Amniotic epithelial cell (primary cell): ENCODE measurements around the gene PTPN1.
"Not testable (repeated sequence)": the region's sequence is repeated elsewhere in the genome, so short reads cannot be mapped to it uniquely, and the experiment has no call there.

Experiments
- DNase-seq: peaks from one replicate; pipeline ENCODE4 v3.0.0-alpha.2; 2010; ENCODE audit warnings: low read depth

Gene PTPN1

DNA sequence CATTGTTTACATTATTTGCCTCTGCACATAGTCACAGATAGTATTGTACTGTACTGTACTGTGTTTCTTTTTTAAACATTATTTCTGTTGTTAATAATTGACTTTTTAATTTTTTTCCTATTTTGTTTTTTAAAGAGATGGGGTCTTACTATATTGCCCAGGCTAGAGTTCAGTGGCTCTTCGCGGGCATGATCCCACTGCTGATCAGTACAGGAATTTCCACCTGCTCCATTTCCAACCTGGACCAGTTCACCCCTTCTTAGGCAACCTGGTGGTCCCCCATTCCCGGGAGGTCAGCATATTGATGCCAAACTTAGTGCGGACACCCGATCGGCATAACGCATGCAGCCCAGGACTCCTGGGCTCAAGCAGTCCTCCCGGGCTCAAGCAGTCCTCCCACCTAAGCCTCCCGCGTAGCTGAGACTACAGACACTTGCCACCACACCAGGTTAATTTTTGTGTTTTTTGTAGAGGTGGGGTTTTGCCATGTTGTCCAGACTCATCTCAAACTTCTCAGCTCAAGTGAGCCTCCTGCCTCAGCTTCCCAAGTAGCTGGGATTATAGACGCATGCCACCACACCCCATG, 47.5 kb downstream of the PTPN1 start:
- DNase-seq, result no peak

DNA sequence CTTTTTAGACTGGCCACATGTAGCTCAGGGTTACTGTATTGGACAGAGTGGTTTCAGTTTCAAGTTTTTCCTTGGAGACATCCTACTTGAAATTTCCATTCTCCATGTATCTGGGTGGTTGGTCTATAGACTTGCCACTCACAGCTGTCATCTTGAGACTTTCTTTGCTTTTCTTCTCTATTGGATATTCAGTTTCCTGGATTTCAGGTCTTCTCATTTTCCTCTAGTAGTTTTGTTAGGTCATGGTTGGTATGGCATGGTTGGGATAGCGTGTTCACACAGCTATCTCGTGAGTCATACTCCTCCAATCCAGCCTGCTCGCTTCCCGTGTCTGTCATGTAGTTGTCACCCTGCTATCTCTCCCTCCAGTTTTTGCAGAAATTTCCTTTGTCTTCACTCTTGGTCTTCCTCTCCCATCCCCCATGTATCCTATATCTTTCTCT, 48.3 kb downstream of the PTPN1 start:
- DNase-seq, result peak; percentile 82

DNA sequence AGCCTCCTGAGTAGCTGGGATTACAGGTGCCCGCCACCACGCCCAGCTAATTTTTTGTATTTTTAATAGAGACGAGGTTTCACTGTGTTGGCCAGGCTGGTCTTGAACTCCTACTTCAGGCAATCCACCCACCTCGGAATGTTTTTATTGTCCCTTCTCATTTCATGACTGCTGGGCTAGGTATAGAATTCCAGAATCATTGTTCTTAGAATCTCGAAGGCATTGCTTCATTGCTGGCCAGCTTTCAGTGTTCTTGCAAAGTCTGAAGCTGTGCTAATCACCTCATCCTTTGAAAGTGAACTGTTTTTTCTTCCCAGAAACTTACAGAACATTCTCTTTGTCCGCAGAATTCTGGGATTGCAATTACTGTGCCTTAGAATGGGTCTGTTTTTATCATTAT, 49.0 kb downstream of the PTPN1 start:
- no peak for DNase-seq

DNA sequence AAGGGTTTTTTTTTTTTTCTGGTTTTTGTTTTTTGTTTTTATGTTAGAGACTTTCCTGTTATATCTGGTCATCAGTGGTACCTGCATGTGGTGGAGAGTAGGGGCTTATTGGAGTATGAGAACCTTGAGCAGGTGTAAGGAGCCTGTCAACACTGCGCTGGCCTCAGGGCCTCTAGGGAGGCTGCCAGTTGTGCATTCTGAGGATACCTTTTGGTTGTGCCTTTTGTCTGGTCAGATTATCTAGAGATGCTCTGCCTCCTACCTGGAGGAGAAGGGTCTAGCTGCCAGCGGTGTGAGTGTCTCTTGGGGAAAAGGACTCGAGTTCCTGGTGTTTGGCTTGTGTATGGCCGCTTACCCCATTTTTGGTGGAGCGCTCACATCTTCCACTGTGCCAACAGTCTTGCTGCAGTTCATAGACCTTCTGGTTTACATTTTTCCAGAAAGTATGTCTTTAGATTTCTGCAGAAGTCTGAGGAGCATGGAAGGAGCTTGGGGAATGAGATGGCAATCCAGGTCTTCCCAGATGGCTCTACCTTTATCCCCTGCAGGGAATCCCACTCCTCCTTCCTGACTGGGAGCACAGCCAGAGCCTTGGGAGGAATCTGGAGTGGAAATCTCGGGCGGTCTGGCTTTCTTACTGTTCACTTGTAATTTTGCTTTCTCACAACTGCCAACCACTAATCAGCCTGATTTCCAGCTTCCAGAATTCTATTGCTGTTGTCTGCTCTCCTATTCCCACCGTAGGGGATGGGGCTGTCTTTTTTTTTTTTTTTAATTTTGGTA, 49.9 kb downstream of the PTPN1 start:
- no peak for DNase-seq

DNA sequence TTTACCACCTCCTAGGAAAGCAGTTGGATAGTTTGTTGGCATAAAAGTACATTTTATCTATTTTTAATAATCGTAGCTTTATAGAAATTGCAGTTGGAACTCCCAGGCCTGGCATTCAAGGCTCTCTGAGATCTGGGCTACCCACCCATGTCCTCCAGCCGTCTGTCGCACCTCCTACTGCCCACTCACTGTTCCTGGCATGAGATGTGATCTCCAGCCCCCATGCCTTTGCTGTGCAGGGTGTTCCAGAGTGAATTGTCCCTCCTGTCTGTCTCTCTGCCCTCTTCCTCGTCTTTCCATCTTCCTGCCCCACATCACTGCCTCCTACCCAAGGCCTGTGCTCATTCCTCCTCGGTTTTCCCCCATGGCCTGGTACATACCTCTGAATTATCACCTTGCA, 50.7 kb downstream of the PTPN1 start:
- no peak for DNase-seq

DNA sequence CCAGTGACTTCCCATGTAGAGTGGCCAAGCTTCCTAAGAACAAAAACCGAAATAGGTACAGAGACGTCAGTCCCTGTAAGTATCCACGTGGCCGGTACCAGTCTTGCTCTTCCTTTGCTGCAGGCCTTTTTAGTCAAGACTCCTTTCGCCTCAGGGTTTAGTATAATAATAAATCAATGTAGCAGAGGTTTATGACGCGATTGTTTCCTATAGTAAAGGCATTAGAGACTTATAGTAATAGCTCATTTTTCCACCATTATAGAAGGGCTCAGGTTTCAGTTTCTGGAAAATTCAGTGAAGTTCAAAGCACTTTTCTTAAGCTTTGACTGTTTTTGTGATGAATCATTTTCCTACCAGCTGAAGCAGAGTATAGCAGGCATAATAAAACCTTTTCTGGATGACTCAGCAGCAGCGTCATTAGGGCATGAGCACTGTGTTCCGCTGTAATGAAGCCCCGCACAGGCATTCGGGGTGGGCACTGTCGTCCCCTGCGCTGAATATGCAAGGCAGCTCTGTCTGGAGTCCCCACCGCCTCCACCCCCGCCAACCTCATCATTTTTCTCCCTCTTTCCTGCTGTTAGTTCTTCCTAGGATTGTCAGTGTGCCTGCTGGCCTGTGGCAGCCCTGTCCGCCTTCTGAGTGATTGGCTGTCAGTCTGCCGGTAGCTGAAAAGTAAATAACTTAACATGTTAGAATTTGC, 51.3 kb downstream of the PTPN1 start:
- peak; percentile 95 for DNase-seq

DNA sequence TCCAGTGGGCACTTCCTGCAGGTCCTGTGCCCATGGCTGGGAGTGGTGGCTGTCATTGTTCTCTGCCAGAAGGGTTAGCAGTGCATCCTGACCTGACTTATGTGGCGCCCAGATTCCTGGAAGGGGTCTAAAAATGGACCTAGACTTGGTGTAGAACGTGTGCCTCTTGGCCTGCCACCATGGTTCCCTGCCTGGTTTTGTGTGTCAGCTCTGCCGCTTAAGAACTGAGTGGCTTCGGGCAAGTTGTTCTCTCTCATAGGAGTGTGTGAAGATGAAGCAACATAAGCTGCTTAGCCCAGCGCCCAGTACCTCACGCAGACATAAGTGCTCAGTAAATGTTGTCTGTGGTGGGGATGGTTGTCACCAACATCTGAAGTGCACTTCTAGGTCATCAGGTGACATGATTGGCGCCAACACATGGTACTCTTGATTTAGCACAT, 52.1 kb downstream of the PTPN1 start:
- DNase-seq, result no peak

DNA sequence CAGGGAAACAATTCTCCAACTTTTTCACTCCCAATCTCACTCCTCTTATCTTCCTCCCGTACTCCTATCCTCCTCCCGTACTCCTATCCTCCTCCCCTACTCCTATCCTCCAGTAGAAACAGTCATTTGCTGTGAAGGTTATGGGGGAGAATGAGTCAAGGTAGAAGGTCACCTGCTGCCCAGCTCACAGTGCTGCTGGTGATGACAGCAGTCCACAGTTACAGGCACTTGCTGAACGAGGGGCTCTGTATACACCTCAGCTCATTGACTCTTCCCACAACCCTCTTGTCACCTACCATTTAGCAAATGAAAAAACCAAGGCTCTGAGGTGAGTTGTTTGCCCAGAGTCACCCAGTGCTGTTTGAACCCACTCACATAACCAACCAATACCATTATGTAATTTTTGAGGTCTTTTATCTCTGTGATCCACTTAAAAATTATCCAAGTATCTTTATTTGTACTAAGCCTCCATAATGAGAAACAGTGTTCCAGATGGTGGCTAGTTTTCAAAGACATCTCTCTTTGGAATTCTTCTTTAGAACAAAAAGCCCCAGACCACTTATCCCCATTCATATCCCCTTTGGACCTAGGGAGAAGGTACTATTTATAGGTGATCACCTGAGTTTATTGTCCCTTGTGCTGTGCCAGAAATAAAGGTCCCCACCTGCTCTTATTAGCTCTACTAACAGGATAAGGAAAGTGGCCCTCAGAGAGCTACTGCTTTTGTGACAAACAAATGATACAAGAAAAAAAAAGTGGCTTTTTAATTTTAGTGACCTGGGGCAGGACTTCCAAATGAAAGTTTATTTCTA, 53.2 kb downstream of the PTPN1 start:
- no peak for DNase-seq

DNA sequence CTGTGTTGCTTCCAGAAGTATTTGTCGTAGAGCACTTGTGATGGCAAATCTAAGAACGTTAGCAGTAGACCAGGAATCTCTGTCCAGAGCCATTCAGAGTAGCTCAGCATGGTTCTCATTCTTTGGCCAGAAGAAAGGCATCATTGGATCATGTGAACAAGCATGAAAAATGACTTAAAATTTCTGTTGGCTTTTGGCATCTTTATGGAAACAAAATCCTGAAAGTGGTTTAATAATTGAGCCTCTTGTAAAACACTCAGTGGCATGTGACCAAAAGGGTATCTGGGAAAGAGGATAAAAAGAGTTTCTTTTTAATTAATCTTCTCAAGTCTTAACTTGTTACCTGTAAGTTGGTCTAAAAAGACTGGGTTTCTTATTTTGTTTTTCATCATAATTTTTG, 55.2 kb downstream of the PTPN1 start:
- DNase-seq, result no peak

DNA sequence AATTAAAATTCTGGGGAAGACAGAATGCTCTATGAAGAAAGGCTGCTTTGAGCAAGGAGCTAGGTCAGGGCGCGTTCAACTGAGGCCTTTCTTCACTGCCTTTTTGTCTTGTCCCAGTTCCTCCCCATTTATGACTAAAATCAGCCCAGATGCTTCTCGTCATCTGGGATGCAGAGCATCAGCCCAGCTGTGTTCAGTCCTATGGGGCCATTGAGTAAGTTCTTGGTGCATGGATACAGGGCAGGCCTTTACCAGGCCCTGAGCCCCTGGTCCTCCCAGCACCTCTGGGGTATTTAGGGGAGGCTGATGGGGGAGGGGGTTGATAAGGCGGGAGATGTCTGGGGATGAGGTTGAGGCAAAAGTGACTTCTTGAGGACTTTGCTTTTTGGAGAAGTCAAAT, 55.7 kb downstream of the PTPN1 start:
- no peak for DNase-seq

DNA sequence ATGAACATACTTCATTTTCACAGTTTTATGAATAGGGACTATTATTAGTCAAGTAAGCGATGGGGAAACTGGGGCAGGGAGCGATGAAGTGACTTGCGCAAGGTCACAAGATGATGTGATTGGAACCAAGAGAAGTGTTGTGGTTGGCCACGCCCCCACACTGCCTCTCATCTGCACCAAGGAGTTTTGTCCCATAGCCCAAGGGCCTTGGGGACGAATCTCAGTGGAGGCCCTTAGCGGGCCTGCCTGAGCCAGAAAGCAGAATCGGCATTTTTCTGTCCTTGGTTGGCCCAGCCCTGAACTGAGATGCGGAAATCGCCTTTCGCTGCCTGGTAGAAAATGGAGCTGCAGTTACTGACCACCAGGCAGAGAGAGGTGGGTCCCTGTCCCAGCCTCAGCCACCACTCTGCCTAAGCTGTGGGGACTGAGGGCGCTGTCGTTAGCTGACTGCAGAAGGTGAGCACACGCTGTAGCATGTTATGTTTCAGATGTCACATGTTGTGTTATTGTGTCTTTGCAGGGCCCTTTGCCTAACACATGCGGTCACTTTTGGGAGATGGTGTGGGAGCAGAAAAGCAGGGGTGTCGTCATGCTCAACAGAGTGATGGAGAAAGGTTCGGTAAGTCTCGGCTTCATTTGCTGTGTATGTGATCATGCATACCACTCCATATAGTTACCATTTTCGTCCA, 57.8 kb downstream of the PTPN1 start:
- no peak for DNase-seq

DNA sequence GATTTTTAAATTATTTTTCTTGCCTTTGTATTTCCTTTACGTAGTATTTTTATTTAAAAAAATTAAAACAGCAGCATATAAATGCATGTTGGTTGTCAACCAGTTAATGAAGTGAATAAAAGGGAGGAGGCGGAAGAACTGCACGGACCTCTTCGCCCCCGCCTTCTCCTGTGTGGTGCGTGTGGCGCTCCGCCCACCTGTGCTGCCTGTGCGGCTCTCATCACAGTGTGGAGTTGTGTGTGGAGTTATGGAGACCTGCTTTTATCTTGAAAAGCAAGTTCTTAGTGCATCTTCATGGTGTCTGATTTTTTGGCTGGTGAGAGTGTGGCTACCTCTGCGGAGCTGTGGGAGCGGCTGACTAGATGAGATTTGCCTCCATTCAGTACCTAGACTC, 58.4 kb downstream of the PTPN1 start:
- DNase-seq, result no peak

DNA sequence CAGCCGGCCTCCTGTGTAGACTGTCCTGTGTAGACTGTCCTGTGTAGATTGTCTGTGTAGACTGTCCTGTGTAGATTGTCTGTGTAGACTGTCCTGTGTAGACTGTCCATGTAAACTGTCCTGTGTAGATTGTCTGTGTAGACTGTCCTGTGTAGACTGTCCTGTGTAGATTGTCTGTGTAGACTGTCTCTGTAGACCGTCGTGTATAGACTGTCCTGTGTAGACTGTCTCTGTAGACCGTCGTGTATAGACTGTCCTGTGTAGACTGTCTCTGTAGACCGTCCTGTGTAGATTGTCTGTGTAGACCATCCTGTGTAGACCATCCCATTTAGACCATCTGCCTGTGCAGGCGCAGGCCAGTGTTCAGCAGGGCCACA, 59.3 kb downstream of the PTPN1 start:
- not testable (repeated sequence) for DNase-seq

DNA sequence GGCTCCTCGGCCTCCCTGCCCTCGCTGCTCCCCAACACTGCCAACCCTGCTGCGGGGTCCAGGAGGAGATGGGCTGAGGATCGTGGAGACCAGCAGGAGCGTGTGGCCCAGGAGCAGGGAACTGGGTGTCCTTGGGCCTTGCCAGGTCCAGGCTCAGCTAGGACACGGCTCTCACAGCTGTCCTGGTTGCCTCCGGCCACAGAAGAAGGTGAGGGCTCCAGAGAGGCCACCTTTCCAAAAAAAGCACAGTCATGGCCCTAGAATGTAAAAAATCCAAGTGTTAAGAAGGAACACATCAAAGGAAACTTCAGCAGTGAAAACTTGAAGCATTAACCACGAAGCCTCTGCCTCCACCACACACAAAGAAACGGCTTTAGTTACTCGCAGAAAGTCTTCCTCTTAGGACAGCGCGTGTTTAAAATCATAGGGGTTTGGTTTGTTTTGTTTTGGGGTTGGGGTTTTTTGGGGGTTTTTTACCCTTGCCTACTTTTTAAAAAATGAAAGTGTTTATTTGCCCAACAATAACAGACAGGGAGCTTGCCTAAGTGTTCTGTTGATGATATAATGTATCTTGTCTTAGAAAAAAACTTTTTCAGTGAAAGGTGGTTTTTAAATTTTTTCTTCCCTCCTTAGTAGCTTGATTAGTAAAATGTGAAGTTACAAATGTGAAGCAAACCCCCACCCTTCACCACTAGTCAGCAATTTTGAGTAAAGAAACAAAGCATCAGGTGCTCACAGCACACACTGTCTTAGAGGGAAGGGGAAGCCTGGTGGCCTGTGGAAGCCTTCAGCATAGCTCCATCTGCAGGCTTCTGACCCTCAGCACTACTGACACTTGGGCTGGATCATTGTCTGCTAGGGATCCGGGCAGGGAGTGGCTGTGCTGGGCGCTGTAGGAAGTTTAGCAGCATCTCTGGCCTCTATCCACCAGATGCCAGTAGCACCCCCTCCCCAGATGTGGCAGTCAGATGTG, 60.0 kb downstream of the PTPN1 start:
- DNase-seq, result peak; percentile 63

DNA sequence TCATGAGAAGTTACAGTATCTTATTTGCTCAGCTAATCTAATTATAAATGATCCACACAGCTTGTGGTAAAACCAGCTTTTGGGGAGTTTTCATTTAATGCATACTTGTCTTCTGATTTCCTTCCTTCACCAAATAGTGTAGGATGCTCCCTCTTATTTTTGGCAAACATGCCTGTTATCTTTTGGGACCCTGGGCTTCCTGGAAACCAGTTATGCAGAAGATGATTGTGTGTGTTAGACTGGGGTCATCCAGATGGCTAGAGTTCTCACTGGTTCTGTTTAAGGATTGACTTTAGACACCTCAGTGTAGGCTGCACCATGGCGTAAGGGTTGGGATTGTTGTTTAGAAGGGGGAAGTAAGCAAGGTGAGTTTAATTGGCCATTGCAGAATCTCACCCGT, 61.3 kb downstream of the PTPN1 start:
- no peak for DNase-seq

DNA sequence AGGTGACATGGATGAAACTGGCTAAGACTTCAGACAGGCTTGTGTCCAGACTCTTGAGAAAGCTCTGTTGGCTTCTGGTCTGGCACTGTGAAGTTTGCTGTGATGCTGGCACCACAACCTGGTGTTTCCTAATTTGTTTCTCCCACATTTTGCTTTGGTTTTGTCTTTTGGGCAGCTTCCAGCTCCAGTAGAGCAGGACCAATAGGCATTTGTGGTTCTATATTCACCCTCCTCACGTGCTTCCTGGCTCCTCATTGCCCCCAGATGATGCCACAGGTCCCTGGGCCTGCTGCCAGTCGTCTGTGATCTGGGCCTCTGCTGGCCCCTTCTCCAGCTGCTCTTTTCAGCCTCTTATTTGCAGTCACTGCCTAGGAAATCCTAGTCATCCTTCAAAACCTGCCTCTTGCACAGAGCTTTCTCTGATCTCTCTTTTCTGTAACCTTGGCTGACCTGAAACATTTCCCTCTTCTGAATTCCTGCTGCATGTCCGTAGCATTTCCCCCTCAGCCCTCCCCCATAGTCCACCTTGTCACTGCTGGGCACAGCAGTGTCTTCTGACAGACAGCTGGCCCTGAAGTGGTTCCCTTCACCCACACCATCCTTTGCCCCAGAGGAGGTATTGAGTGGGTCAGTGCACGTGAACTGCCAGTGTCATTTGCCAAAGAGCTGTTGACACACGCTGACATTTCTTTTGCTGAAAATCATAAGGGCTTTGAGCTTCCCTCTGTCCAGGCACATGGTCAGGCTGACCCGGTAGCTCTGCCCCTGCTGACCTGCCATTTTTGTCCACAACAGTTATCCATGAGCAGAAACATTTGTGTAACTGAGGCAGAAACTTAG, 63.0 kb downstream of the PTPN1 start:
- DNase-seq, result peak; percentile 79

DNA sequence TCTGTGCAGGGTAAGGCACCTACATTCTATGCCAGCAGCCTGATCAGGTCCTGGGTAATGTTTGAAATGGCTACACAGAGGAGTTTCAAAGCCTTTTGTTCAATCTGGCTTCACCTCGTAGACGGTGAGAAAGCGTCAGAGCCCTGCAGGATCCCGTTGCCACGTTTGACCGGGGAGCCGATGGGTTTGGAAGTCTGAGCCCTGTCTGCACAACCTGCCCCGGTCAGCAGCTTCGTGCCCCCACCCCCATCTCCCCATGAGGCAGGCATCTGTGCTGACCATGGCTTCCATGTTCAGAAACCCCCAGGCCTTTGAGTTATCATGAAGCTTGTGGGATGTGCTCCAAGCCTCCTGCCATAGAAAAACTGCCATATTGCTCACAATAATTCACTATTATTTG, 63.9 kb downstream of the PTPN1 start:
- no peak for DNase-seq

DNA sequence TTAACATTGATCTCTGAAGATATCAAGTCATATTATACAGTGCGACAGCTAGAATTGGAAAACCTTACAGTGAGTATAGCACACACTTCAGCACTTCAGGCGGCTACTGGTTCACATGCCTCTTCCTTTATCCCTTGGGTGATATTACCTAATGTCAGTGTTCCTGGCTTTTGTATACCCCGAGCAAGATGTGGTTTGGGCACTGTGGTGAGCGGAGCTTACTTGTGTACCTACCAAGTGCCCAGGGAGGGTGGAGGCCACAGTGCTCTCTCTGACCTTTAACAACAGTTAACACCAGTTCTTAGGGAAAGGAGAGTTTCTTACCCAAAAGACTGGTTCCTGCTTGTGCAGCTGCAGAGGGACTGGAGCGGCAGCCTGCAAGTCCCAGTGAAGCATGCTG, 64.4 kb downstream of the PTPN1 start:
- no peak for DNase-seq

DNA sequence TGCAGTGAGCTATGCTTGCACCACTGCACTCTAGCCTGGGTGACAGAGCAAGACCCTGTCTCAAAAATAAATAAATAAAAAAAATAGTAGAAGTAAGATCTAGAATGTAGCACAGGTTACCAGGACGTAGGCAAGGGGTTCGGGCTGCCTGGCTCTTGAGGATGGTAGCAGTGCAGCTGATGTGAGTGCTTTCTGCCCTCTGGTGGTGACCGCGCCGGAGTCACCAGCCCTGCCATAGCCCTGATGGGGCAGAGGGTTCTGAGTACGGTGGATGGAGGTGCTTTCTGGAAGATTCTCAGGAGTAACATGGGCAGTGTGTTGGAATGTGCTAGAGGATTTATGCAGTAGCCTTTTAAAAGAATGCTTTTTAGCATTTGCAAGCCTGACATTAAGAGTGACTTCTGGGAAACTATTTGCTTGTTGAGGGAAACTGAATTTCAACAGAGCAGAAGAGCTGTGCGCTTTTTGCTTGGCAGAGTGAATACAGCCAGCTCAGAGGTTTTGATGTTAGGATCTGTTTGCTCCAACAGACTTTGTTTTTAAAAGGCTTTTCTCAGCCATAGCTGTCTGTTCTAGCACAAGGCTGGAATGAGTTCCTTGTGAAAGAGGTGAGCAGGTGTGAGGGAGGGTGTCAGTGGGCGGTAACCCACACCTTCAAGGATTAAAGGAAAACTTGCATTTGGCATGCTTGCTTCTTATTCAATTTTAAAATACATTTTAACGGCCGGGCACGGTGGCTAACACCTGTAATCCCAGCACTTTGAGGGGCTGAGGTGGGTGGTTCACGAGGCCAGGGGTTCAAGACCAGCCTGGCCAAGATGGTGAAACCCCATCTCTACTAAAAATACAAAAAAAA, 65.9 kb downstream of the PTPN1 start:
- peak; percentile 67 for DNase-seq
